ENCODE data around the gene GNAI3.

DNA sequence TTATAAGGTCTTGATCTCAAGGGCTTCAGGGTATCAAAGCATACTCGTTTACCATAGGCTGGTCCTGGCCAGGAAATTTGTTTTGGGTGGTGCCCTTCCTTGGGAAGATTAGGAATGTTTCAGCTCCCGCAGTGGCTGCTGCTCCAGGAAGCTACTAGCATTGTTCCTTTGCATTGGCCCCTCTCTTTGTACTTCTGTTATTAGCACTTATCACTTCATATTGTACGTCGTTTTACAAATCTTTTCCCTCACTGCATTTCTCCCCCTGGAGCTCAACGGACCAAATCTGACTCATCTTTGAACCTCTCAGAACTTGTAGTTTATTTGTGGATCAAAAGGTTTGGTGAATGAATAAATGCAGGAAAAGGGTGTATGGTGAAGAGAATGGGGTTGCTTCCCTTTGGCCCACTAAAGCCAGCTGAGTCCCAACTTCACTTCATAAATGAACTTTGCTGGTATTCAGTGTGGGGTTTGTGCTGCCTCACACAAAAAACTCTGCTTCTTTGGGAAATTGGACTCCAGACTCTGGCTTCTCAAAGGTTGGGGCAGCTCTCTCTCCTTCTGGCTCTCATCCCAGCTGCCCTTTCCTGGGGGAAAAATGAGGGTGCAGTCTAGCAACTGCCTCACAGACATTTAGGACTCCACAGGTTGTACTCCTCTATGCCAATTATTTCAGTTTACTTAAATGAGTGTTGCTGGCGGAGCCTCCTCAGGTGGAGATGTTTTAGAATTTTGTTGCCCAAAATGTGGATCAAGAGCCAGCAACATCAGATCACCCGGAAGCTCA is 65.1 kb downstream of the GNAI3 start:
- TF ChIP-seq EP300 (IDR thresholded peaks at IDR 0.05; ENCODE audit: borderline replicate concordance) (no peak), EGR1 (IDR thresholded peaks at IDR 0.05) (no peak)

Data from Ishikawa (cell line).